A549 (cell line): ENCODE results near the gene OSBPL2.

ENCODE experiments used
- BHLHE40 ChIP-seq: IDR thresholded peaks from 2 replicates; pipeline ENCODE4 v1.6.1; 2012; ENCODE audit warnings: low read depth, low read length, inconsistent platforms
- CHD2 ChIP-seq: fragments of 150-350 bp; IDR thresholded peaks from 2 replicates; pipeline ENCODE4 v1.6.1; 2014; ENCODE audit warnings: low read length; ENCODE audit not compliant: partially characterized antibody
- ELK1 ChIP-seq: fragments of 150-350 bp; IDR thresholded peaks from 2 replicates; pipeline ENCODE4 v1.6.1; 2014; ENCODE audit warnings: low read depth, mild to moderate bottlenecking, low read length
- SMC3 ChIP-seq: fragments of >200 bp; sonication (Bioruptor Twin); formaldehyde crosslinking; IDR thresholded peaks from 3 replicates; pipeline ENCODE4 v1.6.1; 2018; ENCODE audit warnings: inconsistent platforms
- TF ChIP-seq, protein P1 (sequence below): fragments of >200 bp; sonication (Bioruptor Twin); formaldehyde crosslinking; IDR thresholded peaks from 3 replicates; pipeline ENCODE4 v1.5.1; 2016
- TF ChIP-seq, protein P2 (sequence below): fragments of 200-600 bp; sonication (generic); IDR thresholded peaks from 2 replicates; pipeline ENCODE4 v1.6.1; 2016; ENCODE audit warnings: antibody characterized with exemption, mild to moderate bottlenecking, moderate library complexity

DNA sequence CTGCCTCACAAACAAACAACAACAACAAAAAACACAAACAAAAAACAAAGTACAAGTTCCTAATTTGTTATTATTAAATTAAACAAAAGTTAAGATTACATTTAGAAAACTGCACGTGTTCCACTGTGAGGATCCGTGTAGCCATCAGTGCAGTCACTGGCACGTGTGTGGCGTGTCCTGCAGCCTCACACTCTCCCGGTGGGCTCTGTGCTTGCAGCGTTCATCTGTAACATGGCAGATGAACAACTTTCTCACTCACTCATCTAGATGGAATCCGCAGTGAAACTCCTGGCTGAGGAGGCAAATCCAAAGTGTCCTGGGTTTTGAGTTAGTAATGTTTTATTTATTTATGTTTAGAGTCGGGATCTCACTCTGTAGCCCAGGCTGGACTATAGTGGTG is 51.6 kb downstream of the OSBPL2 start:
- TF ChIP-seq, protein P1, sequence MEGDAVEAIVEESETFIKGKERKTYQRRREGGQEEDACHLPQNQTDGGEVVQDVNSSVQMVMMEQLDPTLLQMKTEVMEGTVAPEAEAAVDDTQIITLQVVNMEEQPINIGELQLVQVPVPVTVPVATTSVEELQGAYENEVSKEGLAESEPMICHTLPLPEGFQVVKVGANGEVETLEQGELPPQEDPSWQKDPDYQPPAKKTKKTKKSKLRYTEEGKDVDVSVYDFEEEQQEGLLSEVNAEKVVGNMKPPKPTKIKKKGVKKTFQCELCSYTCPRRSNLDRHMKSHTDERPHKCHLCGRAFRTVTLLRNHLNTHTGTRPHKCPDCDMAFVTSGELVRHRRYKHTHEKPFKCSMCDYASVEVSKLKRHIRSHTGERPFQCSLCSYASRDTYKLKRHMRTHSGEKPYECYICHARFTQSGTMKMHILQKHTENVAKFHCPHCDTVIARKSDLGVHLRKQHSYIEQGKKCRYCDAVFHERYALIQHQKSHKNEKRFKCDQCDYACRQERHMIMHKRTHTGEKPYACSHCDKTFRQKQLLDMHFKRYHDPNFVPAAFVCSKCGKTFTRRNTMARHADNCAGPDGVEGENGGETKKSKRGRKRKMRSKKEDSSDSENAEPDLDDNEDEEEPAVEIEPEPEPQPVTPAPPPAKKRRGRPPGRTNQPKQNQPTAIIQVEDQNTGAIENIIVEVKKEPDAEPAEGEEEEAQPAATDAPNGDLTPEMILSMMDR, result no peak
- TF ChIP-seq ELK1, result no peak
- TF ChIP-seq BHLHE40, result no peak
- TF ChIP-seq, protein P2, sequence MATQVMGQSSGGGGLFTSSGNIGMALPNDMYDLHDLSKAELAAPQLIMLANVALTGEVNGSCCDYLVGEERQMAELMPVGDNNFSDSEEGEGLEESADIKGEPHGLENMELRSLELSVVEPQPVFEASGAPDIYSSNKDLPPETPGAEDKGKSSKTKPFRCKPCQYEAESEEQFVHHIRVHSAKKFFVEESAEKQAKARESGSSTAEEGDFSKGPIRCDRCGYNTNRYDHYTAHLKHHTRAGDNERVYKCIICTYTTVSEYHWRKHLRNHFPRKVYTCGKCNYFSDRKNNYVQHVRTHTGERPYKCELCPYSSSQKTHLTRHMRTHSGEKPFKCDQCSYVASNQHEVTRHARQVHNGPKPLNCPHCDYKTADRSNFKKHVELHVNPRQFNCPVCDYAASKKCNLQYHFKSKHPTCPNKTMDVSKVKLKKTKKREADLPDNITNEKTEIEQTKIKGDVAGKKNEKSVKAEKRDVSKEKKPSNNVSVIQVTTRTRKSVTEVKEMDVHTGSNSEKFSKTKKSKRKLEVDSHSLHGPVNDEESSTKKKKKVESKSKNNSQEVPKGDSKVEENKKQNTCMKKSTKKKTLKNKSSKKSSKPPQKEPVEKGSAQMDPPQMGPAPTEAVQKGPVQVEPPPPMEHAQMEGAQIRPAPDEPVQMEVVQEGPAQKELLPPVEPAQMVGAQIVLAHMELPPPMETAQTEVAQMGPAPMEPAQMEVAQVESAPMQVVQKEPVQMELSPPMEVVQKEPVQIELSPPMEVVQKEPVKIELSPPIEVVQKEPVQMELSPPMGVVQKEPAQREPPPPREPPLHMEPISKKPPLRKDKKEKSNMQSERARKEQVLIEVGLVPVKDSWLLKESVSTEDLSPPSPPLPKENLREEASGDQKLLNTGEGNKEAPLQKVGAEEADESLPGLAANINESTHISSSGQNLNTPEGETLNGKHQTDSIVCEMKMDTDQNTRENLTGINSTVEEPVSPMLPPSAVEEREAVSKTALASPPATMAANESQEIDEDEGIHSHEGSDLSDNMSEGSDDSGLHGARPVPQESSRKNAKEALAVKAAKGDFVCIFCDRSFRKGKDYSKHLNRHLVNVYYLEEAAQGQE, result no peak
- no peak for TF ChIP-seq CHD2
- TF ChIP-seq SMC3, result no peak
